Measurements from ENCODE around the gene ADORA2B.

DNA sequence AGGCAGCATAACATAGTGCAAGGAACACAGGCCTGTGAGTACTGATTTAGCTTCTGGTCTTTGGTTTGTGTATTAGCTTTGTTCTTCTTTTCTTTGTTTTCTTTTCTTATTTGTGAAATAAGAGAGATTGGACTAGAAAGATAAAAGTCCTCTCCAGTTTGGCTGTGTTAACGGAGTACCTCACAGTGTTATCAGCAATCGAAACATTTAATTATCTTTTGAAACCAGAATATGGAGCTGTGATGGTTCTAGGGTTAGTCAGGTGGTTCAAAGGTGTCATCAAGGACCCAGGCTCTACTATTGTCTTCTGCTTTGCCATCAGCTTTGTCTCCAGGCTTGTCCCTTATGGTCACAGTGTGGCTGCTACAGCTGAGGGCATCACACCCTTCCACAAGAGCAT, 25.6 kb downstream of the ADORA2B start:
- TF ChIP-seq POLR2A (IDR thresholded peaks at IDR 0.05) (no peak), EP300 (IDR thresholded peaks at IDR 0.05) (no peak), POLR2AphosphoS5 (IDR thresholded peaks at IDR 0.05) (no peak)
- TF ChIP-seq, protein P1, sequence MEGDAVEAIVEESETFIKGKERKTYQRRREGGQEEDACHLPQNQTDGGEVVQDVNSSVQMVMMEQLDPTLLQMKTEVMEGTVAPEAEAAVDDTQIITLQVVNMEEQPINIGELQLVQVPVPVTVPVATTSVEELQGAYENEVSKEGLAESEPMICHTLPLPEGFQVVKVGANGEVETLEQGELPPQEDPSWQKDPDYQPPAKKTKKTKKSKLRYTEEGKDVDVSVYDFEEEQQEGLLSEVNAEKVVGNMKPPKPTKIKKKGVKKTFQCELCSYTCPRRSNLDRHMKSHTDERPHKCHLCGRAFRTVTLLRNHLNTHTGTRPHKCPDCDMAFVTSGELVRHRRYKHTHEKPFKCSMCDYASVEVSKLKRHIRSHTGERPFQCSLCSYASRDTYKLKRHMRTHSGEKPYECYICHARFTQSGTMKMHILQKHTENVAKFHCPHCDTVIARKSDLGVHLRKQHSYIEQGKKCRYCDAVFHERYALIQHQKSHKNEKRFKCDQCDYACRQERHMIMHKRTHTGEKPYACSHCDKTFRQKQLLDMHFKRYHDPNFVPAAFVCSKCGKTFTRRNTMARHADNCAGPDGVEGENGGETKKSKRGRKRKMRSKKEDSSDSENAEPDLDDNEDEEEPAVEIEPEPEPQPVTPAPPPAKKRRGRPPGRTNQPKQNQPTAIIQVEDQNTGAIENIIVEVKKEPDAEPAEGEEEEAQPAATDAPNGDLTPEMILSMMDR (IDR thresholded peaks at IDR 0.05) = no peak
